ENCODE measurements around the gene ZSWIM6. TPM values are rescaled to one million over a fixed set of nuclear protein-coding genes. Genes with fewer than 3 reads are reported as not detected.

Gene ZSWIM6
- total and polyA plus RNA-seq, 2 of the 4 experiments (the other 2 are of a cell fraction), result 10.8 to 14.1 TPM

DNA sequence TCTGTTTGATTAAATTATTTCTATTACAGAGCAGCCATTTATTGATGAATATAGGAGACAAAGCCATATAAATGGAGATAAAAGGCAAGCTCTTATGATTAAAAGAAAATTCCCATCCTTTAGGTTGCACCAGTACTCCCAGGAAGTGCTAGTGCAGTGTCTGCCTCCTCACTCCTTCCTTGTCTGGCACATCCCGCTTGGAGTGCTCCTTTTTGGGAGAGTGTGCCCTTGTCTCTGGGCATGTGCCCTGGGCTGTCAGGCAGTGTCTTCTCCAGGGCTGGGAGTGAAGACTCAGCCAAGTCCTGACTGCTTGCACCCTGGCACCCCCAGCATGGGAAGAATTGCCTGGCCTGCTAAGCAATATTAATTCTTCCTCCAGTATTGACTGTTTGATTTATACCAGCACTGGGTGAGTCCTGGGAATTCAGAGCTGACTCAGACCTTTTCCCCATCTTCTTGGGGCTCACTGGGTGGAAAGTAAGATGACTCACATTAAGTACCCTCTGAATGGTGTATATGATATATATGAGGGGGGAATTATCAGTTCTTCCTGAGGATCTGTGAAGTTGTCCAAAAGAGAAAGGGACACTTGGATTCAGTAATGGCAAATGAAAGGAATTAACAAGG is 62.1 kb downstream of the ZSWIM6 start:
- Histone ChIP-seq H2AK9ac (replicated peaks; ENCODE audit: low read depth, low read length, poor library complexity) (no peak overlapping the region), H3K4me1 (ENCODE audit: control insufficient read depth, insufficient read depth, low read length) (peaks cover 9% of the 10 kb centered on the region), H2AK5ac (ENCODE audit: low read depth, low read length) (peak overlapping the region; percentile 6; the same call in 1 of the 2 replicates), H2BK15ac (ENCODE audit: low read depth, low read length) (no peak overlapping the region), H3K18ac (ENCODE audit: low read depth, low read length) (no peak overlapping the region), H4K8ac (ENCODE audit: low read depth in 2 of 2, low read length in 2 of 2) (no peak overlapping the region), H3K79me1 (ENCODE audit: low read depth in 1 of 2, low read length in 2 of 2) (peaks cover 23 to 68% of the 10 kb centered on the region in 2 experiments), H2AFZ (replicated peaks; ENCODE audit: low read length, poor library complexity) (no peak overlapping the region), H3K56ac (ENCODE audit: extremely low read depth, insufficient read depth, low read length) (no peak overlapping the region), H3K4me2 (ENCODE audit: low read depth, low read length) (no peak overlapping the region), H3K4ac (ENCODE audit: low read depth, low read length) (no peak overlapping the region), H2BK120ac (ENCODE audit: low read depth, low read length) (no peak overlapping the region), H2BK20ac (ENCODE audit: low read depth, low read length) (no peak overlapping the region), H3K27me3 (ENCODE audit: control insufficient read depth, insufficient read depth, low read length) (no peaks in the 10 kb centered on the region), H4K91ac (ENCODE audit: insufficient read depth, low read depth, low read length) (no peak overlapping the region), H4K20me1 (ENCODE audit: insufficient read depth, low read length) (peaks cover 79% of the 10 kb centered on the region), H3K9ac (ENCODE audit: low read depth, low read length) (no peak overlapping the region), H3K36me3 (ENCODE audit: control insufficient read depth, insufficient read depth, low read length) (peaks cover 9% of the 10 kb centered on the region), H3K27ac (ENCODE audit: insufficient read depth, low read length) (no peak overlapping the region), H3K9me1 (ENCODE audit: insufficient read depth, low read length) (peaks cover 12% of the 10 kb centered on the region), H4K5ac (ENCODE audit: low read depth, low read length) (no peak overlapping the region), H2BK5ac (ENCODE audit: low read depth, low read length, poor library complexity, severe bottlenecking) (no peak overlapping the region), H3K23ac (ENCODE audit: low read depth, low read length) (no peak overlapping the region), H3K9me3 (ENCODE audit: control insufficient read depth, insufficient read depth, low read length) (no peaks in the 10 kb centered on the region), H3K4me3 (ENCODE audit: insufficient read depth, low read depth, low read length) (no peak overlapping the region), H3K14ac (replicated peaks; ENCODE audit: low read depth, low read length) (no peak overlapping the region)
- peak; percentile 49 for DNase-seq
- intact Hi-C loops (cut with micrococcal nuclease) (no loop called here), in situ Hi-C loops (cut with MboI; ENCODE audit: low sequenced_read_pairs) (no loop called here), dilution Hi-C loops (cut with HindIII; ENCODE audit: low sequenced_read_pairs, unreplicated experiment) (no loop called here)
- CTCF ChIA-PET, result interaction anchor here (0.6 kb wide), 1 partner anchor 934 kb away, joined by 5 read pairs; no protein-coding TSS in a partner anchor
- POLR2A ChIA-PET (ENCODE audit: unreplicated experiment), result no interaction called here
- WGBS, 2 experiments (ENCODE audit: extremely low coverage in 2 of 2, insufficient read length in 1 of 2), result 80% methylated on average over 1 of the region's 1 CpG; no CpG with 5 or more reads in 1 of the 2 experiments
- no peak for TF ChIP-seq CHD1 (IDR thresholded peaks at IDR 0.05; ENCODE audit: low read depth, low read length)
- TF ChIP-seq POLR2A (IDR thresholded peaks at IDR 0.05; ENCODE audit: low read depth, low read length), result no peak
- no peak for TF ChIP-seq RCOR1 (IDR thresholded peaks at IDR 0.05; ENCODE audit: insufficient replicate concordance, low read length)
- BruUV-seq (replicated peaks), result no TSS peak
- ATAC-seq (ENCODE audit: low read depth), result peak; percentile 44
